Adipocyte (in vitro differentiated cells): Measurements from ENCODE around the gene RSL24D1.

Experiments
- DNase-seq: peaks from one replicate; pipeline ENCODE4 v3.0.0-alpha.2; 2015; ENCODE audit warnings: low read depth
- H3K27me3 ChIP-seq: replicated peaks from 2 replicates; pipeline ENCODE4 v1.7.0; 2013; ENCODE audit warnings: mild to moderate bottlenecking, low read length, moderate library complexity; ENCODE audit not compliant: control insufficient read depth, insufficient read depth
- H3K36me3 ChIP-seq: 2 replicates; pipeline ENCODE4 v1.7.0; 2013; ENCODE audit warnings: low read length, mild to moderate bottlenecking, moderate library complexity; ENCODE audit not compliant: control insufficient read depth, insufficient read depth, severe bottlenecking
- H3K4me1 ChIP-seq: 2 replicates; pipeline ENCODE4 v1.7.0; 2013; ENCODE audit warnings: mild to moderate bottlenecking, low read length, moderate library complexity; ENCODE audit not compliant: control insufficient read depth, insufficient read depth
- H3K4me3 ChIP-seq: 2 replicates; pipeline ENCODE4 v1.7.0; 2013; ENCODE audit warnings: mild to moderate bottlenecking, low read length, moderate library complexity
- H3K9ac ChIP-seq: 2 replicates; pipeline ENCODE4 v1.7.0; 2013; ENCODE audit warnings: mild to moderate bottlenecking, low read length, moderate library complexity
- H3K9me3 ChIP-seq: 2 replicates; pipeline ENCODE4 v1.7.0; 2013; ENCODE audit warnings: mild to moderate bottlenecking, low read length, moderate library complexity; ENCODE audit not compliant: control insufficient read depth

Gene RSL24D1

DNA sequence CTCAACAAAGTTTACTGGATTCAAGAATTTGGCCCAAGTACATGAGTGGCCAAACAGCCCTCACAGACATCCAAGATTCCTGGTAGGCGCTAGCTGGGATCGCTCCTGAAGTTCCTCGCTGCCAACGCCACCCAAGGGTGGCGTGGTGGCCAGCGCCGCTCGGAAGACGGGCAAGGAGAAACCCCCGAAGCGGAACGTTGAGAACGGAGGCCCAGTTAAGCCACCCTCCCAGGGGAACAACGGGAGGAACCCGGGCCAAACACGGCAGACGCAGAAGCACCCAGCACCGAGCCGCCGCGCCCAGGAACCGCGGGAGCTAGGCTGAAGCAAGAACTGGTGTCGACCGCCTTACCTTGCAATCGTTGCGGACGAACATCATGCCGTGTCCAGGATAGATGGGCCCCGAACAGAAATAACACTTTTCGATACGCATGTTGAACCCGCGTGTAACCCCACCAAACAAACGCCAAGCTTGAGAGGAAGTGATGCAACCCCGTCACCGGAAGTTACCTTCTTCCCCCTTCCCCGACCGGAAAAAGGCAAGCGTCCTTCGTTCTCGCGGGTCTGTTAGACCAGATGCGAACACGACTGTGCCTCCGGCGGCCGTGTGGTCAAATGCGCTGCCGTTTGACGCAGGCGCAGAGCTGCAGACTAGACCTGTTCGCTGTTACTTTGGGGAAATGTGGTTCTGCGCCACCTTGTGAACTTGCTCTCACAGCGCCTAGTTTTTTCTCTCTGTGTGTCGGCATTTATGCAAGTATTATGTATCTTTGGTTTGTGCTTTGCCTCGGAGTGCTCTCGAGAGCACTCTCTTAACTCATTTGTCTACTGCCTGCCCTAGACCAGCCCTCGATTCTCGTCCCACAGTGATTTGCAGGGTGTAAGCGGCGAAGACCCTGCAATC, at the start of gene RSL24D1:
Gene RSL24D1, minus strand, starts transcription at position 484 of the 904 bp plus-strand sequence. Its CDS starts 51 bp downstream, at position 433.
- no peaks in the 10 kb centered on the region for H3K9me3 ChIP-seq
- peaks cover 33% of the 10 kb centered on the region for H3K4me1 ChIP-seq
- H3K36me3 ChIP-seq, result peaks cover 8% of the 10 kb centered on the region
- peak; percentile 100 for DNase-seq
- no peaks in the 10 kb centered on the region for H3K27me3 ChIP-seq
- peak within 1 kb of the TSS; percentile 85 for H3K4me3 ChIP-seq
- H3K9ac ChIP-seq, result peak within 1 kb of the TSS; percentile 94

DNA sequence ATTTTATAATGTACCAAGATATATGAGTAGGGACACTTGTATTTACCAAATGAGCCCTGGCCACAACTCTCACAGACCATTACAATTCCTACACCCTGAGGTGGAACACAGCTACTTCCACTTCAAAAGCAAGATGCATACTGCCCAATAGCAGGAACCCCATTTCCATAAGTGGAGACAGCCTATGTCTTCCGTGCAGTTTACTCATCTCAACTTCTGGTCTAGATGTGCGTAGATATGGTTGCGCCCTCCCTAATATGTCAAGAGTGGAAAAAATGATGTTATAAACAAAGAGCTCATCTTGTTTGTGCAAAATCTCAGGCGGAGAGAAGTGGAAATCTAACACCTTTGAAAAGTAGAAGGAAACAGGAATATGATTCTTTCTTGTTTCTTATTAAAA, 48.3 kb upstream of the RSL24D1 start:
- H3K9me3 ChIP-seq, result no peaks in the 10 kb centered on the region
- H3K9ac ChIP-seq, result no peak overlapping the region
- no peaks in the 10 kb centered on the region for H3K27me3 ChIP-seq
- no peak overlapping the region for H3K4me3 ChIP-seq
- DNase-seq, result no peak
- H3K36me3 ChIP-seq, result no peaks in the 10 kb centered on the region
- H3K4me1 ChIP-seq, result peaks cover 12% of the 10 kb centered on the region

DNA sequence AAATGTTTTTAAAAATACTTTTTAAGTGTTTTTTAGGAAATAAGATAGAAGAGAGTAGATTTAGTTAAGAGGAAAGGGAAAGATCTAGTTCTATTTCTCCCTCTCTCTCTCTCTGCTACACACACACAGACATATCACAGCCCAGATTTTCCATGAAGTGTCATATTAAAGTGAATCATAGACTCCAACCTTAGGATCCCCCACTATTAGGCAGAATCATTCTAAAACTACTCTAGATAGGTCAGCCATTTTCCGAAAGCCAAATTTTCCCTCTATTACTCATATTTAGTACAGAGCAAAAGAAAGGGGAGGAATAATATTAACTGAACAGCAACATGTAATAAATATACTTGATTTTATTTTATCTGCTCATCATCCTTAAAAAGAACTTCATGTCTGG, 45.1 kb upstream of the RSL24D1 start:
- Histone ChIP-seq H3K4me1 (peaks cover 1% of the 10 kb centered on the region), H3K36me3 (no peaks in the 10 kb centered on the region), H3K4me3 (no peak overlapping the region), H3K9me3 (no peaks in the 10 kb centered on the region), H3K27me3 (no peaks in the 10 kb centered on the region), H3K9ac (no peak overlapping the region)
- DNase-seq, result no peak

DNA sequence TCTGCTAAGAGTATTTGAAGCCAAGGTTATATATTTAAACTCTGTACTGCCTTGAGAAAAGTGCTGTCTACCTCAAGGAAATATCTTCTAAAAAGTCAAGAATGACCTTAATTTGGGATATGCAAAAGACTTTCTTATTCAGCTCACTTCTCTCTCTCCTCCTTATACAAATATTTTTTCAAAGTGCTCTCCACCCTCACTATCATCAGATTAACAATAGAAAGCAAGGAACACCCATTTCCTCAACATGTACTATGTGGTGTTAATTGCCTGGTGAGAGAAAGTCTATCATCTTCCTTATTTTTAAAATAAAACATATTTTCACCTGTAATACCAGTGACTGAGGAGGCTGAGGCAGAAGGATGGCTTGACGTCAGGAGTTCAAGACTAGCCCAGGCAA, 44.4 kb upstream of the RSL24D1 start:
- H3K9me3 ChIP-seq, result no peaks in the 10 kb centered on the region
- H3K36me3 ChIP-seq, result no peaks in the 10 kb centered on the region
- DNase-seq, result no peak
- no peak overlapping the region for H3K4me3 ChIP-seq
- no peaks in the 10 kb centered on the region for H3K4me1 ChIP-seq
- H3K27me3 ChIP-seq, result no peaks in the 10 kb centered on the region
- H3K9ac ChIP-seq, result no peak overlapping the region

DNA sequence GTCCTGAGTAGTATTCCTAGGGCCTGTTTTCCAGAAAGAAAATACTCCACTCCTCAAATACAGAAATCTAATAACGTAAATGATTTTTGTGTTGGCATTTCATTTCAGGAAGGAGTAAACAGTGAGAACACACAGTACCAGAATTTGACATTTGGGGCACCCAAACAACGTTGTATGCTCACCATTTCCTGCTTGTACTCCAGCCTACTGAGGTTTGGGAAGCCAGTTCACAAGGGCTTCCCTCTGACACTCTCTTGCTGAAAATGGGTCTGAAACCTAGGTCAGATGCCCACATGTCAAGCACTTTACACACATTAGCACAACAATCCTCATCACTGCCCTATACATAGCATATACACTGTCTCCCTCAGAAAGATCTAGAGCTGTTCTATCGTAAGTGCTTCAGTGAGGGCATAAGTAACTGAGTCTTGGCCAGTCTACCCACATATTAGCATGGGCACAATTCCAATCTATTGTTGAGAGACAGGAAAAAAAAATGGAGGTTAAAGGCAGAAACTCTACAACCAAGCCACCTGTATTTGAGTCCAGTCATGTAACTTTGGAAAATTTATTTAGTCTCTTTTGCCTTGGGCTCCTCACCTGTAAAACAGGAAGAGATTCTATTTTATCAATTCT, 43.5 kb upstream of the RSL24D1 start:
- DNase-seq, result no peak
- Histone ChIP-seq H3K9me3 (no peaks in the 10 kb centered on the region), H3K36me3 (no peaks in the 10 kb centered on the region)

DNA sequence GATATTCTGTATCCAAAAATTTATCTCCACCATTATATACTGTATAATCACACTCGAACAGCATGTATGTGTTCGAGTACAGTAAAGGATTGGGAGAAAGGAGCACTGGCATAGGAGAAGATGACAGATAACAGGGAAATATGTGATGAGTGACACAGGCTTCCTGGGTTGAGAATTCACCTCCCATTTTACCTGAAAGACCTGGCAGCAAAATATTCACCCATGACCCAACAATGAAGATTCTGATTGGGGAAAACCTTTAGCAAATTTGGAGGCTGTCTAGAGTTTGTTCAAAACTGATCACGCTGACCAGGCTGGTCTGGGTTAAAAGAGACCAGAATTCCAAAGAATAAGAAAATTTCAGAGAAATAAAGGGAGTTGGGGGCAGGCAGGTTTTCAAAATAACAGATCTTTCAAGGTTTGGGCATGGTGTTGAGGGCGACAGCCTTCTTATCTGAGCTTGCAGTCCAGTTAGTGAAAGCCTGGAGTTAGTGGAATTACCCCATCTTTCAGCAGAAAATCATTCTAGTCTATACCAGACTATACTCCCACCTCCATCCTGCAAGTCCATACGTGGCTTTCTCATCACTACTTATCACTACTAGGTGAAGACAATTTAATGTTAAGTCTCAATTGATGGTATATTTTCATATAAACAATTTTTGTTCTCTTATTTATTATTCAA, 42.8 kb upstream of the RSL24D1 start:
- no peak for DNase-seq

More for the DNA sequence above, 43.5 kb upstream of the RSL24D1 start:
- no peaks in the 10 kb centered on the region for H3K4me1 ChIP-seq
- no peaks in the 10 kb centered on the region for H3K27me3 ChIP-seq
- H3K9ac ChIP-seq, result no peak overlapping the region
- no peak overlapping the region for H3K4me3 ChIP-seq

DNA sequence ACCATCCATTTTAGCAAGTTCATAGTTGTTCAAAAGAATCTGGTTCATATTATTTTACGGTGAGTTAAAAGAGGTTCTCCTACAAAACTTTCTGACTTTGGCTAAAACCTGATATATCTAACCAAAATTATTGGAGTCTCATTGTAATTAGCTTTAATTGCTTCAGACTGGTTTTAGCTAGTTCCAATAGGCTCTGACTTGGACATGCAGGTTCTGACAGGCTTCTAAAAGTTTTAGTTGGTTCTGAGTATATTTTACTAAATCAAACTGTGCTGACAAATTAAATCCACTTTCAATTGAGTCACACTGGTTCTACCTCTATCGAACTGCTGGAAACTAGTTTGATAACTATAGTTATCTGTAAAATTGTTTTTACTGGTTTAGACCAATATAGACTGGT, 42.1 kb upstream of the RSL24D1 start:
- Histone ChIP-seq H3K36me3 (no peaks in the 10 kb centered on the region), H3K27me3 (no peaks in the 10 kb centered on the region), H3K9ac (no peak overlapping the region), H3K9me3 (no peaks in the 10 kb centered on the region), H3K4me3 (no peak overlapping the region), H3K4me1 (no peaks in the 10 kb centered on the region)
- DNase-seq, result no peak

More for the DNA sequence above, 42.8 kb upstream of the RSL24D1 start:
- no peaks in the 10 kb centered on the region for H3K36me3 ChIP-seq
- no peaks in the 10 kb centered on the region for H3K9me3 ChIP-seq
- H3K4me3 ChIP-seq, result no peak overlapping the region
- no peaks in the 10 kb centered on the region for H3K4me1 ChIP-seq
- no peak overlapping the region for H3K9ac ChIP-seq
- no peaks in the 10 kb centered on the region for H3K27me3 ChIP-seq

DNA sequence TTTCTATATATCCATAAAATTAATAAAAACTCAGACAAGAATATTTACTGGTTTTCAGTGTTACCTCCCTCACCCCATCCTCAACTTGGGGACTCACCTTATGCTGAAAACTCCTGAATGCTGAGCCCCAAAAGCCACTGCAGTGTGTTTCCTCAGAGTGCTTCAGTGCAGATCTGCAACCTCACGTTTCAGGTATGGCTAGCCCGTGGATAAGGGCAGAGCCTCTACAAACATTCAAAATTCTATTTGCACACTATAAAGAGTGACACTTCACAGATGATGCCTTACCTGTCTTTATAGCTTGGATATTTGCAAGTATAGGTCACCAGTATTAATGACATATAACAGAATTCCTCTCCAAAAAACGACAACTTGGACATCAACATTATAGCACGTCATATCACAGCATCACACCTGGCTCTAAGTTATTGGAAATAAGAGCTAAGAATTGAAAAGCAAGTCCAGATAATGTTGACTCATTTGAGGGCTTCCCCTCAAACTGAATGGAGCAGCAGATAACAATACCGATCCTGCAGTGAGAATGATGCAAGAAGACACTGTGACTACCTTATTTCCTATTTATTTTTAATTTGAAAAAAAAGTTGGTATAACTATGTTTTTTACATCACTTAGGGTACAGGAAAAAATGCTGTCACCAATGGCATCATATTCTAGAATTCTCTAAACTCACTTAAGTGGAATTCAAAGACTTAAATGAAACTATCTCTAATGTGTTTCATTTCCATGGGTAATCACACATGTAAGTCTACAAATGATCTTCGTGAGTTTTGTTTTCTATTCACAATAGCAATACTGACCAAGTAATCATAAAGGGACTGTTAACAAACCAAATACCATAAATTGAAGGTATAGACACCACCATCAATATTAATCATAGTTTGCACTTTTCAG, 40.7 kb upstream of the RSL24D1 start:
- no peaks in the 10 kb centered on the region for H3K36me3 ChIP-seq
- DNase-seq, result no peak
- H3K9ac ChIP-seq, result no peak overlapping the region
- H3K9me3 ChIP-seq, result no peaks in the 10 kb centered on the region
- no peak overlapping the region for H3K4me3 ChIP-seq
- H3K27me3 ChIP-seq, result no peaks in the 10 kb centered on the region
- H3K4me1 ChIP-seq, result no peaks in the 10 kb centered on the region

DNA sequence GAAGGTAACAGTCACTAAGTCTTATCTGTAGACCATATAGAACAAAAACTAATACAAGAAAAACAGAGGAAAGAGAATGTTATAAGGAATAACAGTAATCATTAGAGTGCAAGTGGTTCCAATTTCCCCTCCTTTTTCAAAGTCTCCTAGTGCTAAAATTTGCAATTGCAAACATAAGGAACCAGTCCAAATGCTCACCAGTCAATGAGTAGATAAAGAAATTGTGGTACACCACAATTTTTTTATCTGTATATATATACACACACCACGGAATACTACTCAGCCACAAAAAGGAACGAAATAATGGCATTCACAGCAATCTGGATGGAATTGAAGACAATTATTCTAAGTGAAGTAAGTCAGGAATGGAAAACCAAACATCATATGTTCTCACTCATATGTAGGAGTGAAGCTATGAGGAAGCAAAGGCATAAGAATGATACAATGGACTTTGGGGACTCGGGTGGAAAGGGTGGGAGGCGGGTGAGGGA, 38.9 kb upstream of the RSL24D1 start:
- no peaks in the 10 kb centered on the region for H3K9me3 ChIP-seq
- no peaks in the 10 kb centered on the region for H3K27me3 ChIP-seq
- no peaks in the 10 kb centered on the region for H3K4me1 ChIP-seq
- no peaks in the 10 kb centered on the region for H3K36me3 ChIP-seq
- H3K9ac ChIP-seq, result no peak overlapping the region
- DNase-seq, result no peak
- no peak overlapping the region for H3K4me3 ChIP-seq

DNA sequence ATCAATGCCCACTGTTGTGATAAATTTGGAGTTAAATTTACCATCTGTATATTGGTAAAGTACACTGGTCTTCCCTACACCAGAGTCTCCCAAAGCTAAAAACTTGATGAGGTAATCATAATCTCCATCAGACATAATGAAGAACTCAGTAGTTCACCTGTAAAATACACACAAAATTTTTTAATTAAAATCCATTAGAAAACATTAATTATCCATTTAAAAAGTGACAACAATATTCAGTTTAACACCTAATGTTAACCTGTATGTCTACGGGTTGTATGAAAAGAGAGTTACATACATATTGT, 38.0 kb upstream of the RSL24D1 start:
- H3K9me3 ChIP-seq, result no peaks in the 10 kb centered on the region
- no peaks in the 10 kb centered on the region for H3K36me3 ChIP-seq
- H3K4me3 ChIP-seq, result no peak overlapping the region
- H3K9ac ChIP-seq, result no peak overlapping the region
- H3K27me3 ChIP-seq, result no peaks in the 10 kb centered on the region
- no peaks in the 10 kb centered on the region for H3K4me1 ChIP-seq
- no peak for DNase-seq
